NCI-H1092 (cell line): ENCODE data around the gene MEGF11.

Experiments
- DNase-seq: peaks from one replicate; lab custom pipeline; 2025; lab: John Stamatoyannopoulos, UW

The MEGF11 gene

GRCh38 chr15:66215811-66216210, 37.7 kb downstream of the MEGF11 start:
- no peak for DNase-seq

DNA sequence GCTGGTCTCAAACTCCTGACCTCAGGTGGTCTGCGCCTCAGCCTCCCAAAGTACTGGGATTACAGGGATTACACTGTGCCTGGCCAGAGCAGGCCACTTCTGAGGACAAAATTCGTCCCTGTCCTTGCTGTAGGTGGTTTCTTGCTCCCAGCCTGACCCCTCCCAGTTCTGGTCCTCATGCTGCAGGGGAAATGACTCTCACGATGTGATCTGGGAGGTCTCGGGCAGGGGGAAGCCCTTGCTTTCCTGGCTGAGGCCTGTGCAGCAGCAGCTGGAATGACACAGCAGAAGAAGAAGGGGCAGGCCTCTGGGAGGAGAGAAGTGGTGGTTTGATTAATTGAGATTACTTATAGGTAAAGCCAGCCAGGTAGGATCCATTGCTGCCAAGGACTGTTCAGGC, 39.3 kb downstream of the MEGF11 start:
- DNase-seq, result no peak

GRCh38 chr15:66212563-66212921, 41.0 kb downstream of the MEGF11 start:
- peak; percentile 35 for DNase-seq

- no peak for DNase-seq
Measured at GRCh38 chr15:66211670-66212562, 41.6 kb downstream of the MEGF11 start.

DNA sequence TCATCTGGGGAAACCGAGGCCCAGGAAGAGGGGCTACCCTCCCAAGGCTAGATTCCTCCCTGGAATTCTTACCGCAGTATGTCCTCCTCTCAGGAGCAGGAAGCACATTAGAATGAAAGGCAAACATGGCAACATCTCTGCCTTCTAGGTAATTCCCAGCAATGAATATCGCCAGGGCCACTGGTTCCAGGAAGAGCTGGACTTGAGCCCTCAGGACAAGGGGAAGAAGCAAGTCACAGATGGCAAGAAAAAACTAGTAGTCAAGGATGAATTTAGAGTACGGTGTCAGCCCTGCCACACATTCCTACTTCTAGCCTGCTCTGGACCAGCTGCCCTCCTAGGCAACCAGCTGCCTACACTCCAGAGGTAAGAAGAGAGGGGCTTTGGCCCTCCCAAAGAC, 42.9 kb downstream of the MEGF11 start:
- DNase-seq, result no peak

DNA sequence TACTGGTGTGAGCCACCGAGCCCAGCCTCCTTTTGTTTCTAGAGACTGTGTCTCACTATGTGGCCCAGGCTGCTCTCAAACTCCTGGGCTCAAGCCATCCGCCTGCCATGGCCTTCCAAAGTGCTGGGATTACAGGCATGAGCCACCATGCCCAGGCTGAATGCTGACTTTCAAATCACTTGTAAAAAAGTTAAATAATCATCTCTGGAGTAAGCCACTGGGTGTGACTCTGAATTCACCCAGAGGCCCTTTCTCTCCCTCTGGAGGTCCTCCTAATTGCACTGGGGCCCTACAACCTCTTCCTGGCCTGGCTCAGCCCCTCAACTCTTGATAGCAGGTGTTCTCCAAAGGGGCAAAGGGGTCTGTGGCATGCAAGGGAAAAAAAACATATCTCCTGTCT, 54.8 kb downstream of the MEGF11 start:
- no peak for DNase-seq

- DNase-seq, result no peak
Measured at GRCh38 chr15:66196602-66197001, 56.9 kb downstream of the MEGF11 start.

DNA sequence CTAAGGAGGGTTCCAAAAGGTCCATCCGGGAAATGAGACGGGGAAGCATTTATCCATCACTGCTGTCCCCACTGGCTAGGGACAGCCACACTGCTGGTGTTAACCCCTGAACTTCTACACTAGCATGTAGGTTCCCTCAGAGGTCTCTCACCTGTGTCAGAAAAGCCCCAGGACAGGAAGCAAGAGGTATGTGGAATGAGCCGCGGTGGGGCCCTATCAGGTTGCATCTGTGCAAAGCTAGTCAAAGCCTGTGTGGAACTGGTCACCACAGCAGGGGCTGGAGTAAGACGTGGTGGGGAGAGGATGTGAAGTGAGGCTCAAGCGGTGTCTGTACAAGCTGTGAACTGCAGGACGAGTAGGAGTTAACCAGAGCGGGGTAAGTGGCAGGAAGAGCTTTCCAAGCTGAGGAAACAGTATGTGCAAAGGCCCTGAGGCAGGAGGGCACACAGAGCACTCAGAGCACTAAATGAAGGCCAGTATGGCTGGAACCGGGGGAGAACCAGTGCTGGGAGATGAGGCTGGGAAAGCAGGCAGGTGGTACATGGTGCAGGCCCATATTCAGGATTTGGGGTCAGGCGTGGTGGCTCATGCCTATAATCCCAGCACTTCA, 57.8 kb downstream of the MEGF11 start:
- no peak for DNase-seq

- no peak for DNase-seq
Measured at GRCh38 chr15:66193066-66193465, 60.5 kb downstream of the MEGF11 start.

DNA sequence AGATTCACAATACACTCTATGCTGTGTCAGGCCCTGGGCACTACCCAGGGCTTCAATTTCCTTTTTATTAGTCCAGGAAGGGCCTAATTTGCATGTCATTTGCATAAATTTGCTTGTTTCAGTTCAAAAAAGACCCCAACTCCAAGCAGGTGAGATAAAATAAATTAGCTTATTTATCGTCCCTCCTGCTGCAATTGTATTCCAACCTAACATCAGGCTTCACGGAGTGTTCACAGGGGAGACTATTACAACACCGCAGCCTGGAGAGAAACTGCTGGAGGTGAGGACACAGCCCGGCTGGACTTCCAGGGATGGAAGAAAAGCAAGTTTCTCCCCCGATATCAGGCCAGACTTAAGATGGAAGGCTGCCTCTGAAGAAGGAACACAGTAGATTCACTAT, 62.8 kb downstream of the MEGF11 start:
- no peak for DNase-seq

GRCh38 chr15:66189291-66189690, 64.3 kb downstream of the MEGF11 start:
- no peak for DNase-seq

DNA sequence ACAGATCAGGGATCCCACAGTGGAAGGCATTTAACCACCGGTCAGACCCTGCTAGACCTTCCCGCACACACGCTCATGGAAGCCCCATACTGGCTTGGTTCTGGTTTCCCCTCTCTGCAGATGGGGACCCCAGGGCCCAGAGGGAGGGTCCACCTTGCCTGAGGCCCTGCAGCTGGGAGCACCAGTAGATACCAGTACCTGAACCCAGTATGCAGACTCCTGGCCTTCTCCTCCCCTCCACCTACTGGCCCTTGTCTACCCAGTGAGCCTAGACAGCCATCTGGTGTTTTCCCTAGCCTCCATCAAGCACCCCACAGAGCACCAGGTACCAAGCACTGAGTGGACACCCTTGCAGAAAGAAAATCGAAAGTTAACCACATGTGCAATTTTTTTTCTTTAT, 65.1 kb downstream of the MEGF11 start:
- DNase-seq, result no peak

- no peak for DNase-seq
Measured at GRCh38 chr15:66187271-66187670, 66.3 kb downstream of the MEGF11 start.

DNA sequence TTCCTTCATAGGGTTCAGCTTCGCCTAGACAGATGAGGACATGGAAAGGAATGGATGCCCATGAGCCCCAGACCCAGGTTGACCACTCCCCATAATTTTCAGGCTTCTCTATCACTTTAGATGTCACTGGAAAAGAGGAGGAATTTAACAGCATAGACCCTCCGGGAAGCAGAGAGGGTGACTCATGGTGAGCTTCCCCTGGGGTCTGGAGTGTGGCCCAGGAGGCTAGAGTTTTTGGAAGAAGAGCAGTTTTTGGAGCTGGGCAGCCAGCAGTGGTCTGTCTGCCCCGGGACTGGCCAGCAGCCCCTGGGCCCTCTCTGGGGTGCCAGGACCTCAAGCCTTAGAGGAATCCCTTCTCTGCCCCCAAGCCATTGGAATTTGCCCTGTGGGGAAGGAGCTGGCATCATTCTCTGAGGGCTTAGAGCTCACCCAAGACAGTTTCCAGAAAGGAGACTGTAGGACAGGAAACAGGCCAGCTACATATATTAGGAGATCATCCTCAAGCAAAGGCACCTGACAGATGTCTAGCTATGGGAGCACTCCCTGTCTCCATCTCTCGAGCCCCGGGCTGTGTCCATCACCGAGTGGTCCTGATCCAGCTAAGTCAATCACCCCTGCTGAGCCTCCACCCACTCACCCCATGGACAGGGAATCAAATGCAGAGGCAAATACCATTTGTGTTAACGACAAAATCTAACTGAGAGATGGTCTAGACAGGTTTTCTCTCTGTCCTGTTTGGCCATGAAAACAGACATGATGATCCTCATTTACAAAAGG, 67.3 kb downstream of the MEGF11 start:
- DNase-seq, result no peak

GRCh38 chr15:66184936-66185790, 68.4 kb downstream of the MEGF11 start:
- no peak for DNase-seq

- DNase-seq, result no peak
Measured at GRCh38 chr15:66184492-66184891, 69.1 kb downstream of the MEGF11 start.

DNA sequence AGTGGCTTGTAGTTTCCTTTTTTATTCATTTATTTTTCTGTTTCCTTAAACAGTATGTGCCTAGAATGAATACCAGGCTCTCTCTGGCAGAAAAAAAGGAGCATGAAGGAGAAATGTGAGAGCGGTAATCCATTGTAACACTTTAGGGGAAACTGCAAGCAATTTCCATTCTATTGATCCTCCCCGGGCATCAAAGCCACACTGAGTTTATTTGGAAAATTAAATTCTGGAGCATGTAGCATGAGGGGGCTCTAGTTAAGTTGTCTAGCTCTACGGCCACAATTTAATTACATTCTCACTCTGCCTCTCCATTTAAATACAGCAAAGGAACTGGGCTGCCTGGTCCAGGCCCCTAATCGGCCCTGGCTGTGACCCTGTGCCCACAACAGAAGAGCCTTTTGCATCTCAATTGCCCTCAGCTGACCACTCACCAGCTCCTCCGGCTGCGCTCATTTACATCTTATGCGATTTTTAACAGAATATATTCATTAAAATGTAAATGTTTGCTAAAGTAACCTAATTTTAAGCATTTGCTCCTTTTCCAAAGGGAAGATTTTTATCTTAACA, 72.9 kb downstream of the MEGF11 start:
- DNase-seq, result no peak

- no peak for DNase-seq
Measured at GRCh38 chr15:66178531-66178910, 75.0 kb downstream of the MEGF11 start.

DNA sequence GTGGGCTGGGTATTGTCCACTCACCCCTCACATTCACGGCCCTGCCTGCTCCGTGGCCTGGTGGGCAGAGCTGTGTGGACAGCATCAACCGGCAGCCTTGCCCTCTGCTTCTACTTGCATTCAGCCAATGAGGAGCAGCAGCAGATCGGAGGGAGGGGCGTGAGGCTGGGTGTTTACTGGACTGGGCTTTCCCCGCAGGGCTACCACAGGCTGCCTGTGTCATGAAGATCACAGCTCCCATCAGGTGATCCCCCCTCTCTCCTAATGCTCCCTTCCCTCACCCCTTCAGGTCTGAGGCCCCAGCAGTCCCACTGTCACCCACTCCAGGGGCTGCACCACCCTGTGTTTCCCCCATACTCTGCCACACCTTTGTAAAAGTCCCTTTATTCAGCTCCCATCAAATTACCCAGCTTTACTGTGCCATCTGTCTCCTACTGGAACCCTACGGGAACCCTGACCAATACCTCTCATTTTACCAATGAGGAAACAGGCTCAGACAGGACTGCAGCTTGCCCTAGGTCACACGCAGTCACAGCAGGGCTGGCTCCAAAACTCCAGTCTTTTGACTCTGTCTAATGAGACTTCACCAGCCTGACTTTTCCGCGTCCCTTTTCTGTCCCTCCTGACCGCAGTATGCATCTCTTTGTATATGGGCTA, 81.1 kb downstream of the MEGF11 start:
- DNase-seq, result no peak

DNA sequence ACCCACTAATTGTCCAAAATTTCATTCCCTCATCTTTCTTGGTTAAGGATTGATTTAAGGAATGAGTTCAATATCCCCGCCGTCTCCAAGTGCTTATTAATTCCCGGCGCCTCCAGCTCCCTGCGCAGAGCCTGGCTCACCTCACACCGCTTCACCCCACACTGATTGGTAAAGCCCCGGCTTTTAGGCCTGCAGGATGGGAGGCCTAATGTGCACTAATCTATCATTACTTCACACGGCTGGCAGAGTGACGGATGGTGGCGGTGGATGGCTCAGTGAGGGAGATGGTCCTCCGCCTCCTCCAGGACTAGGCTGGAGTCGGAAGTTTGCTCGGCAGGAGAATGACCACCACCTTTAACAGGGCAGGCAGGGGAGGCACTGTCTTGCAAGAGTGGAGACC, 81.7 kb downstream of the MEGF11 start:
- no peak for DNase-seq

DNA sequence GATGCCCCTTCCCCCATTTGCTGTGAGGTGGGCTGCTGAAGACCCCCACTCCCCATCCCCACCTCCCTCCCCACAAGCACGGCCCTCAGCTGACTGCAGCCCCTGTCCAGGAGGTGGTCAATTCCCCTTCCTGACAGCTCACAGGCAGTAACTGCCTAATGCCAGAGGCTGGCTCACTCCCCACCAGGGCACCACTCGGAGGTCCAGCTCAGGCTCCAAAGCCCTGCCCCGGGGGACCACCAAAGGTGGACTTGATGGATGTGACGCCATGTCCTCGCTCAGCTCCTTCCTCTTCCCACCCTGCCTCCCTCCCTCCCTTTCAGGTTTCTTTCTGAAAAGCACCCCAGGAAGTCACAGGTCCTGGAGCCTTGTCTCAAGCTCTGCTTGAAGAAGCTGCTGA, 82.8 kb downstream of the MEGF11 start:
- no peak for DNase-seq
